ENCODE results near the gene OSBPL3. TPM values are rescaled to one million over a fixed set of nuclear protein-coding genes. Genes with fewer than 3 reads are reported as not detected.
"Not testable (repeated sequence)": the region's sequence is repeated elsewhere in the genome, so short reads cannot be mapped to it uniquely, and the experiment has no call there.

Gene OSBPL3
- total and polyA plus RNA-seq, 2 donors (not counting 1 experiment from before 2014, with no cell fraction given), result 22.7 to 70.2 TPM

DNA sequence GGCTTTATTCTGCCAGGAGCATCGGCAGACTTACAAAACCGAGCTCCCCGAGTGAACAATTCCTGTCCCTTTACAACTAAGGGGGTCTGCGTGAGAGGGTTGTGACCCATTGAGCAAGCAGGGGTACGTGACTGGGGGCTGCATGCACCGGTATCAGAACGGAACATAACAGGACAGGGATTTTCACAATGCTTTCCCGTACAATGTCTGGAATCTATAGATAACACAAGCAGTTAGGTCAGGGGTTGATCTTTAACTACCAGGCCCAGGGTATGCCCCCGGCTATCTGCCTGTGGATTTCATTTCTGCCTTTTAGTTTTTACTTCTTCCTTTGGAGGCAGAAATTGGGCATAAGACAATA lies 184.6 kb downstream of the OSBPL3 start:
- Histone ChIP-seq H3K79me2 (ENCODE audit: control insufficient read depth, insufficient read depth, low read length) (no peaks in the 10 kb centered on the region), H2AFZ (ENCODE audit: low read length) (no peak overlapping the region), H3K4me2 (ENCODE audit: extremely low read depth, insufficient read depth, low read length) (no peak overlapping the region), H3K27me3 (ENCODE audit: control insufficient read depth, insufficient read depth, low read length) (no peaks in the 10 kb centered on the region), H3K36me3 (ENCODE audit: control insufficient read depth, insufficient read depth, low read length) (no peaks in the 10 kb centered on the region), H3K9ac (ENCODE audit: insufficient read depth, low read length) (no peak overlapping the region), H3K9me3 (ENCODE audit: control insufficient read depth, insufficient read depth, low read depth, low read length) (no peaks in the 10 kb centered on the region), H3K4me1 (ENCODE audit: control insufficient read depth, extremely low read depth, insufficient read depth, low read length) (no peaks in the 10 kb centered on the region), H3K27ac (ENCODE audit: insufficient read depth, low read length) (no peak overlapping the region), H3K4me3 (replicated peaks in 1 of 4; ENCODE audit: control extremely low read depth in 1 of 4, insufficient read depth in 1 of 4, low read depth in 3 of 4, low read length in 4 of 4) (no peak overlapping the region), H4K20me1 (ENCODE audit: control insufficient read depth, extremely low read depth, insufficient read depth, low read length) (no peaks in the 10 kb centered on the region)
- DNase-seq (ENCODE audit: low read depth in 2 of 2), result no peak
- TF ChIP-seq, protein P1, sequence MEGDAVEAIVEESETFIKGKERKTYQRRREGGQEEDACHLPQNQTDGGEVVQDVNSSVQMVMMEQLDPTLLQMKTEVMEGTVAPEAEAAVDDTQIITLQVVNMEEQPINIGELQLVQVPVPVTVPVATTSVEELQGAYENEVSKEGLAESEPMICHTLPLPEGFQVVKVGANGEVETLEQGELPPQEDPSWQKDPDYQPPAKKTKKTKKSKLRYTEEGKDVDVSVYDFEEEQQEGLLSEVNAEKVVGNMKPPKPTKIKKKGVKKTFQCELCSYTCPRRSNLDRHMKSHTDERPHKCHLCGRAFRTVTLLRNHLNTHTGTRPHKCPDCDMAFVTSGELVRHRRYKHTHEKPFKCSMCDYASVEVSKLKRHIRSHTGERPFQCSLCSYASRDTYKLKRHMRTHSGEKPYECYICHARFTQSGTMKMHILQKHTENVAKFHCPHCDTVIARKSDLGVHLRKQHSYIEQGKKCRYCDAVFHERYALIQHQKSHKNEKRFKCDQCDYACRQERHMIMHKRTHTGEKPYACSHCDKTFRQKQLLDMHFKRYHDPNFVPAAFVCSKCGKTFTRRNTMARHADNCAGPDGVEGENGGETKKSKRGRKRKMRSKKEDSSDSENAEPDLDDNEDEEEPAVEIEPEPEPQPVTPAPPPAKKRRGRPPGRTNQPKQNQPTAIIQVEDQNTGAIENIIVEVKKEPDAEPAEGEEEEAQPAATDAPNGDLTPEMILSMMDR (conservative IDR thresholded peaks at IDR 0.05 in 1 of 2, IDR thresholded peaks at IDR 0.05 in 1 of 2; ENCODE audit: low read depth in 1 of 2, low read length in 2 of 2), result no peak

DNA sequence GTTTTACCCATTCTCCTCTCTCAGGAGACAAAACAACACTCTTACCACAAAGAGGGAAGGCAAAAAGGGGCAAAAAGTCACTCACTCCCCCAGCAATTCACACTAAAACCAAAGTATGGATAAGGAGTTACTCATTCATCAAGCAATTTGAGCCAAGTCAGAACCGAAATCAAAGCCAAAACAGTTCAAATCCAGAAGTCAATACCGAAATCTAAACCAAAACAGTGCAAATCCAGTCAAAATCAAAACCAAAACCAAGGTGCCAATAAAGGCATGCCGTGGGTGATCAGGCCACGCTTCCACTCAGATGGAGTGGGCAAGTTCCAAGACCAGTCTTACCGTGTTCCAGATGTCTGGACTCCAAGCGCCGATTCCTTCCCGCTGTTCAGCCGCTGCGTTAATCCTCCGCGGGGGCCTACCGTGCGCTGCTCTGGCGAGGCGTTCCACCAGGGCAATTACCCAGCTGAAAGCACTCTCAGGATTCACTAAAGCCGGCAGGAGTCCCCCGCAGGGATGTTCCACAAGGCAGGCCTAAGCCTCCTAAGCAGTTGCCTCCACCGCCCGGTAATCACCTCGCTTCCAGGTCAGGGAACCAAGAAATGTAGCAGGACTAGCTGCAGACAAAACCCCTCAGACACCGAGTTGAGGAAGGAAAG lies 185.1 kb downstream of the OSBPL3 start:
- not testable (repeated sequence) for H4K20me1 ChIP-seq (ENCODE audit: control insufficient read depth, extremely low read depth, insufficient read depth, low read length); H3K4me3 ChIP-seq (replicated peaks in 1 of 4; ENCODE audit: control extremely low read depth in 1 of 4, insufficient read depth in 1 of 4, low read depth in 3 of 4, low read length in 4 of 4); H3K36me3 ChIP-seq (ENCODE audit: control insufficient read depth, insufficient read depth, low read length); H3K79me2 ChIP-seq (ENCODE audit: control insufficient read depth, insufficient read depth, low read length); H3K4me2 ChIP-seq (ENCODE audit: extremely low read depth, insufficient read depth, low read length); H3K27ac ChIP-seq (ENCODE audit: insufficient read depth, low read length); H3K4me1 ChIP-seq (ENCODE audit: control insufficient read depth, extremely low read depth, insufficient read depth, low read length); DNase-seq (ENCODE audit: low read depth in 2 of 2); H3K9me3 ChIP-seq (ENCODE audit: control insufficient read depth, insufficient read depth, low read depth, low read length); H3K27me3 ChIP-seq (ENCODE audit: control insufficient read depth, insufficient read depth, low read length); H2AFZ ChIP-seq (ENCODE audit: low read length); H3K9ac ChIP-seq (ENCODE audit: insufficient read depth, low read length)

DNA sequence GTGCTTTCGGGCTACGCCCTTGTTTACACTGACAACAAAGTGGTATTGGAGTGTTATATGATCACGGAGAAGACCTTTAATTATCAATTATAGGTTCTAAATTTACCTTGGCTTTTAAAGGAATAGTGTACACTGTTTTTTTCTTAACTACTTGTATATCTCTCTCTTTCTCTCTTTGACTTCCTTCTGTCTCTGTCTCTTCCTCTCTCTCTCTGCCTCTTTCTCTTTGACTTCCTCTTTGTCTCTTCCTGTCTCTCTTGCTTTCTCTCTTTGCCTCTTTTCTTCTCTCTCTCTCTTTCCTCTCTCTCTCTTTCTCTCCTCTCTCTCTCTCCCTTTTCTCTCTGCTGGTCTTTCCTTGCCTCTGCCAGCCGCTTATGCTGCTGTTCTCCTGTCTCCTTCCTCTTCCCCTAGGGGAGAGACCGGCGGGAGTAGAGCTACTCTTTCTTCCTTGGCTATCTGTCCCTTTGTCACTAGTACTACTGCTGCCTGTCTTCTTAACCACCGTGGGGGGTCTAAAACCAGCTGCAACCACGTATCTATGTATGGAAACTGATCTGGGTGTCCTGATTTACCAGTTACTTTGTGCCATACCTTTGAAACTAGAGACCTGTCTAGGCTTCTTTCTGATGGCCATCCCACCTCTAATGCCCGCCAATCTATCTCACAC lies 185.9 kb downstream of the OSBPL3 start:
- Histone ChIP-seq H3K27ac (ENCODE audit: insufficient read depth, low read length) (no peak overlapping the region), H3K79me2 (ENCODE audit: control insufficient read depth, insufficient read depth, low read length) (no peaks in the 10 kb centered on the region), H3K9ac (ENCODE audit: insufficient read depth, low read length) (no peak overlapping the region), H3K4me1 (ENCODE audit: control insufficient read depth, extremely low read depth, insufficient read depth, low read length) (no peaks in the 10 kb centered on the region), H3K9me3 (ENCODE audit: control insufficient read depth, insufficient read depth, low read depth, low read length) (no peaks in the 10 kb centered on the region), H3K4me3 (replicated peaks in 1 of 4; ENCODE audit: control extremely low read depth in 1 of 4, insufficient read depth in 1 of 4, low read depth in 3 of 4, low read length in 4 of 4) (no peak overlapping the region), H2AFZ (ENCODE audit: low read length) (no peak overlapping the region), H3K27me3 (ENCODE audit: control insufficient read depth, insufficient read depth, low read length) (no peaks in the 10 kb centered on the region), H3K36me3 (ENCODE audit: control insufficient read depth, insufficient read depth, low read length) (no peaks in the 10 kb centered on the region), H4K20me1 (ENCODE audit: control insufficient read depth, extremely low read depth, insufficient read depth, low read length) (no peaks in the 10 kb centered on the region), H3K4me2 (ENCODE audit: extremely low read depth, insufficient read depth, low read length) (no peak overlapping the region)
- TF ChIP-seq, protein P1 (conservative IDR thresholded peaks at IDR 0.05 in 1 of 2, IDR thresholded peaks at IDR 0.05 in 1 of 2; ENCODE audit: low read depth in 1 of 2, low read length in 2 of 2), result no peak
- no peak for TF ChIP-seq EZH2 (IDR thresholded peaks at IDR 0.05; ENCODE audit: low read length, missing control alignments)
- no peak for DNase-seq (ENCODE audit: low read depth in 2 of 2)

Data from fibroblast of lung (primary cell).